Activated T-cell treated with anti-CD3 and anti-CD28 coated beads, Interleukin-2, amount 50 U/mL, for 4 hours (primary cell): Measurements from ENCODE around the gene AADACL2. TPM values are rescaled to one million over a fixed set of nuclear protein-coding genes. Genes with fewer than 3 reads are reported as not detected.
"Not testable (repeated sequence)": the region's sequence is repeated elsewhere in the genome, so short reads cannot be mapped to it uniquely, and the experiment has no call there.

Experiments used
- ATAC-seq, 2 donors: fragments of 200-7000 bp; cut with Tn5 transposase; one replicate each; pipeline ENCODE4 v1.10.0; 2021
- DNase-seq: peaks from one replicate; pipeline ENCODE4 v3.0.0-alpha.2; 2020
- H3K27me3 Mint-ChIP-seq: one replicate; pipeline ENCODE4 v1.8.0; 2021; ENCODE audit warnings: low read depth, mixed read lengths
- H3K36me3 Mint-ChIP-seq: one replicate; pipeline ENCODE4 v1.8.0; 2022; ENCODE audit warnings: mixed read lengths; ENCODE audit not compliant: insufficient read depth
- H3K4me1 Mint-ChIP-seq: one replicate; pipeline ENCODE4 v1.8.0; 2021; ENCODE audit warnings: low read depth, mixed read lengths
- H3K4me3 Mint-ChIP-seq: one replicate; pipeline ENCODE4 v1.8.0; 2021; ENCODE audit warnings: mild to moderate bottlenecking, moderate library complexity, mixed read lengths
- H3K9me3 Mint-ChIP-seq: one replicate; pipeline ENCODE4 v1.8.0; 2021; ENCODE audit warnings: mixed read lengths
- total RNA-seq, 3 donors: library from RNA; stranded (reverse); gene quantifications; one replicate each; pipeline ENCODE4 v1.2.1, GENCODE V29; 2021

Gene AADACL2
- total RNA-seq, 3 donors from 2014 or later, result not detected

DNA sequence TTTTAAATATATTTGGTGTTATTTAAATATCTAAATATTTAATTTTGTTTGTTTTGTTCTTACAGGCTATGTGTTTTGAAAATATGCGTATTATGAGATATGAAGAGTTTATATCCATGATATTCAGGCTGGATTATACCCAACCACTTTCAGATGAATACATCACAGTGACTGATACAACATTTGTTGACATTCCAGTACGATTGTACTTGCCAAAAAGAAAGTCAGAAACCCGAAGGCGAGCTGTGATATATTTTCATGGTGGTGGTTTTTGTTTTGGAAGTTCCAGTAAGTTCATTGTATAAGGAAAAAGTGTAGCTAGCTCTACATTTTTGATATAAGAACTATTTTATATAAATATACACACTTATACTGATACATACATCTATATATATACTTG, 6.9 kb downstream of the AADACL2 start:
- no peaks in the 10 kb centered on the region for H3K36me3 Mint-ChIP-seq
- no peaks in the 10 kb centered on the region for H3K9me3 Mint-ChIP-seq
- no peak overlapping the region for H3K4me3 Mint-ChIP-seq
- H3K4me1 Mint-ChIP-seq, result no peaks in the 10 kb centered on the region
- no peaks in the 10 kb centered on the region for H3K27me3 Mint-ChIP-seq
- no peak for DNase-seq
- no peak for ATAC-seq

DNA sequence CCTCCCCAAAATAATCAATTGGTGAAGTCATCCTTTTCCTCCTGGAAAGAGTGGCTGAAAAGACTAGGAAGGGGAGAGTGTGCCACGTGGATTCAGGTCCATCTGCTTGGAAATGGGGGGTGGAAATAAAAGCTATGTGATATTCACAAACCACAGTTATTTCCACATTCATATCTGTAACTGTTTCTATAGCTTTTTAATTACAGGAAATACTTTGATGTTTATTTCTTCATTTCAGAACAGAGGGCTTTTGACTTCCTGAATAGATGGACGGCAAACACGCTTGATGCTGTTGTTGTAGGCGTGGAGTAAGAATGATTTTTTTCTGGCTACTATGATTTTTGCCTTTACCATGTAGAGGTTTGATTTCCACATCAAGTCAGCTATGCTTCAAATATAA, 10.1 kb downstream of the AADACL2 start:
- no peaks in the 10 kb centered on the region for H3K36me3 Mint-ChIP-seq
- no peak overlapping the region for H3K4me3 Mint-ChIP-seq
- H3K27me3 Mint-ChIP-seq, result no peaks in the 10 kb centered on the region
- DNase-seq, result no peak
- H3K4me1 Mint-ChIP-seq, result no peaks in the 10 kb centered on the region
- H3K9me3 Mint-ChIP-seq, result peaks cover 3% of the 10 kb centered on the region
- no peak for ATAC-seq

DNA sequence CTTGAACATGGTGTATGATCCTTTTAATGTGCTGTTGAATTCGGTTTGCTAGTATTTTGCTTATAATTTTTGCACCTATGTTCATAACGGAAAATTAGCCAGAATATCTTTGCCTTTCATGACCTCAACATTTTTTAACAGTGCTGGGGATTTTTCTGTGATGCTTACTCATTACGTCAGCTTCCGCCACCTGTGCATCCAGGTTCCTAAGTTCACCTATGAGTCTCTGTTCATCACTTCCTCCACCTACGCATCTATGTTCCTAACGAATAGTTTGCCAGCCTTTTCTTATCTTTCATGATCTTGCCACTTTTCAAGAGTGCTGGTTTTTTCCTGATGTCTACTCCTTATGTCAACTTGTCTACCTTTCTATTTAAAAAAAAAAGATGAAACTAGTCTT, 16.5 kb downstream of the AADACL2 start:
- Mint-ChIP-seq H3K27me3 (peaks cover 4% of the 10 kb centered on the region), H3K4me3 (no peak overlapping the region), H3K9me3 (peaks cover 6% of the 10 kb centered on the region), H3K4me1 (no peaks in the 10 kb centered on the region), H3K36me3 (no peaks in the 10 kb centered on the region)
- no peak for ATAC-seq
- no peak for DNase-seq

DNA sequence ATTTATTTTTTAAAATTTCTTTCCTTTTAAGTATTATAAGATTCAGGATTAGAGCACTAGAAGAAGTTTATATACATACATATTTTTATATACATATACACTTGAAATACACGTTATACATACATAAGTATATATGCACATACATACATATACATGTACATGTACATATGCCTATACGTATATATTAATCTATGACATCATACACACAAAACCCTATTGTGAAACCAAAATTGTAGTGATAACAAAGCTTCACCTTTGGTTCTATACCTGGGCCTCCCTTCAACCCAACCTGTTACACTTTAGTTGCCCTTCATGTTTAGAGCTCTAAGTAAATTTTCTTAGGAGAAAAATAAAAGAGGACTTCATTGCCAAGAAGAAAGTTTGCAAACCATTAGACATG, 17.0 kb downstream of the AADACL2 start:
- Mint-ChIP-seq H3K4me1 (no peaks in the 10 kb centered on the region), H3K9me3 (peaks cover 6% of the 10 kb centered on the region), H3K4me3 (no peak overlapping the region), H3K36me3 (no peaks in the 10 kb centered on the region), H3K27me3 (peaks cover 4% of the 10 kb centered on the region)
- no peak for ATAC-seq
- no peak for DNase-seq

DNA sequence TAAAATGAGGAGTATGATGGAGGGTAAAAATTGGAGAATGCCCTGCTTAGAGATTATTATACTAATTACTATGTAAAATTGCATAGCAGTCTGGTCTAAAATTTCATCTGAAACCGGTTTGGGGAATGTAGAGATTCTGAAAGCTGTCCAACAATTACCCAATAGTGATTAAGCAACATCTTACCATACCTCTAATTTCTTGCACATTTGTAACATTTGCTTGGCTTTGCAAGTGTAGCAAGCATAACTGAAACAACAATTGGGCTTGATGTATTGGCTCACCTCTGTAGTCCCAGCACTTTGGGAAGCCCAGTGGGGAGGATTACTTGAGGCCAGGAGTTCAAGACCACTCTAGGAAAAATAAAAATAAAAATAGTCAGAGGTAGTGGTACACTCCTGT, 17.4 kb downstream of the AADACL2 start:
- Mint-ChIP-seq H3K4me1 (no peaks in the 10 kb centered on the region), H3K9me3 (peaks cover 6% of the 10 kb centered on the region), H3K36me3 (no peaks in the 10 kb centered on the region), H3K27me3 (peaks cover 4% of the 10 kb centered on the region), H3K4me3 (no peak overlapping the region)
- ATAC-seq, result no peak
- DNase-seq, result no peak

DNA sequence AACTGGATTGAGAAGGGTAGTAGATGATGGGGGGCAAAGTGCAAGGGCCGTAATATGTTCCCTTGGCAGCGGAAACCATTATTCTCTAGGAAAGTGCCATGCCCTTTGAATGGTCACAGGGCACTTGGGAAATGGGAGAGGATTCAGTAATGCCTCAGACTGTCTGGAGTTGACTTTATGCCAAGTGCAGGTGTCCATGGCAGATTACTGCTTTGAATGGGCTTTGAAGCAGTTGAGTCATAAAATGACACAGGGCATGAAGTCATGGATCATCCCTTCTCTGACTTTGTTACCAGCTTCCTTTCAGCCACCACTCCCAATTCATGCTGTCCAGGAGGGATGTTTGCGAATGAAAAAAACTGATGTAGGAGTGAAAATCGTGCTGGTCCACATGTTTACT, 20.1 kb downstream of the AADACL2 start:
- no peak for DNase-seq
- no peaks in the 10 kb centered on the region for H3K4me1 Mint-ChIP-seq
- ATAC-seq, result no peak
- peaks cover 4% of the 10 kb centered on the region for H3K27me3 Mint-ChIP-seq
- peaks cover 3% of the 10 kb centered on the region for H3K9me3 Mint-ChIP-seq
- no peak overlapping the region for H3K4me3 Mint-ChIP-seq
- no peaks in the 10 kb centered on the region for H3K36me3 Mint-ChIP-seq

DNA sequence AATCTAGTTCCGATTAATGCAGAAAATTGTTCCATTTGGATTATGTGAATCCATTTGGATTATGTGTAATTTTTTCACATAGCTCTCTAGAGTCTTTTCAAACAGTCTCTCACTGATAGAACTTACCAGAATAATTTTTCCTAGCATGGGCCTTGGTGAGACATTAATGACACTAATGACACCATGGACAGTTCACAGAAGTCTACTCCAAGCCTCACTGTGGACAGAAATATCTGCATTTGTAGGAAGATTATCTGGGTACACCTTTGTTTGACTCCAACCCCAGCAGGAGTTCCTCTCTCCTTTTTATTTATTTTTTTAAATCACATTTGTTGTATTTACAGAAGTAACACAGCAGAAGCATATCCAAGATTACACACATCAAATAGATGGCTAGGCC, 27.9 kb downstream of the AADACL2 start:
- no peaks in the 10 kb centered on the region for H3K36me3 Mint-ChIP-seq
- H3K27me3 Mint-ChIP-seq, result no peaks in the 10 kb centered on the region
- no peak for DNase-seq
- no peaks in the 10 kb centered on the region for H3K9me3 Mint-ChIP-seq
- no peak overlapping the region for H3K4me3 Mint-ChIP-seq
- no peaks in the 10 kb centered on the region for H3K4me1 Mint-ChIP-seq
- no peak for ATAC-seq

DNA sequence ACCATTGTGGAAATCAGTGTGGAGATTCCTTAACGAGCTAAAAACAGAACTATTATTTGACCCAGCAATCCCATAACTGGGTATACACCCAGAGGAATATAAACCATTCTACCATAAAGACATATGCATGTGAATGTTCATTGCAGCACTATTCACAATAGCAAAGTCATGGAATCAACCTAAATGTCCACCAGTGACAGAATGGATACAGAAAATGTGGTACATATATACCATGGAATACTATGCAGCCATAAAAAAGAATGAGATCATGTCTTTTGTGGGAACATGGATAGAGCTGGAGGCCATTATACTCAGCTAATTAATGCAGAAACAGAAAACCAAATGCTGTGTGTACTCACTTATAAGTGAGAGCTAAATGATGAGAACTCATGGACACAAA, 31.0 kb downstream of the AADACL2 start:
- H3K4me3 Mint-ChIP-seq, H3K4me1 Mint-ChIP-seq, ATAC-seq, DNase-seq, H3K36me3 Mint-ChIP-seq, H3K9me3 Mint-ChIP-seq, H3K27me3 Mint-ChIP-seq: not testable (repeated sequence)

DNA sequence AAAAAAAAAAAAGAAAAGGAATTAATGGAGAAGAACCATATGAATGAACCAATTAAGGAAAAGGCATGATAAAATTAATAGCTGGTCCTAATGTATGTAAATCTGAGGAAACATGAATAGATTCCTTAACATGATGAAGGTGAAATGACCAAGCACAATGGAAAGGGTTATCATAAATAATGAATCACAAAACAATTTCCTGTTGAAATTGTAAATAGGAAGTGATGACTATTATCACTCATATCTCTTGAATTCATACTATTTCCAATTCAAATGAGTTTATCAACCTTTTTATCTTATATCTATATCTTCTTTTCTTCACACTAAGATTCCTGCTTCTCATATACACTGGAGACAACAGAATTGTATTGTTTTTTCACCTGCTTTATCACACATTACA, 32.0 kb downstream of the AADACL2 start:
- ATAC-seq (no peak), DNase-seq (no peak)
- Mint-ChIP-seq H3K36me3 (no peaks in the 10 kb centered on the region), H3K27me3 (no peaks in the 10 kb centered on the region), H3K4me3 (no peak overlapping the region), H3K9me3 (no peaks in the 10 kb centered on the region), H3K4me1 (no peaks in the 10 kb centered on the region)

DNA sequence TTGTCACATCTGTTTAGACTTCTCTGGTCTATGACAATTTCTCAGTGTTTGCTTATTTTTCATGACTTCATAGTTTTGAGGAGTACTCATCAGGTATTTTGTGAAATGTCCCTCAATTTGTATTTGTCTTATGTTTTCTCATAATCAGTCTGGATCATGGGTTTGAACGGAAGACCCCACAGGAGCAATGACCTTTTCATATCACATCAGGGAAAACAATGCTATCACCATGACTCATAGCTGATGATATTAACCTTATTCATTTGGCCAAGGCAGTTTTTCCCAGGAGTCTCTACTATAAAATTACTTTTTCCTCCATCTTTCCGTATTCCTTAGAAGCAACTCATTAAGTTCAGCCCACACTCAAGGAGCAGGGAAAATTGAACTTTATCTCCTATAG, 32.7 kb downstream of the AADACL2 start:
- ATAC-seq (no peak), DNase-seq (no peak)
- Mint-ChIP-seq H3K4me1 (no peaks in the 10 kb centered on the region), H3K27me3 (no peaks in the 10 kb centered on the region), H3K36me3 (no peaks in the 10 kb centered on the region), H3K9me3 (no peaks in the 10 kb centered on the region), H3K4me3 (no peak overlapping the region)

DNA sequence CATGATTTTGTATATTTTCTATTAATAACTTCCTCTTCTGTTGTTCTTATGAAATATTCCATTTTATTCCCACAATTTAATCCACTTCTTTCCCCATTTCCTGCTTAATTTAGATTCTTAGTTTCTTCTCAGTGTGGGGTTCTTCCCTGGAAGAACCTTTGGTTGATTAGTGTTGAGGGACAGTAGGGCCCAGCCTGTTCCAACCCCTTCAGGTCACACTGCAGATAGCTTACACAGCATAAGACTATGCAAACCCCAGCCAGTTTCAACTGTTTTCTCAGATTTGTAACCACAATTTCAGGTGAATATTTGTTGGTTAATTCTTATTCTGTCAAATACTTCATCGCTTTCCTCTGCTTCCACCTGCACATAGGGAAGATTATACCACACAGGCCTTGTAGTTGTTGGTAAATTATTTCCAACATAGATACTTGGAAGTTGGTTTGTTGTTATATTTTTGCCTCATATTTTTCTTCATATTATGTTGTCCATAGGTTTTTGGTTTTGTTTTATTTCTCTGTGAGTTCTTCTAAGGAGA, 34.7 kb downstream of the AADACL2 start:
- Mint-ChIP-seq H3K4me3 (no peak overlapping the region), H3K9me3 (no peaks in the 10 kb centered on the region), H3K27me3 (no peaks in the 10 kb centered on the region), H3K4me1 (no peaks in the 10 kb centered on the region), H3K36me3 (no peaks in the 10 kb centered on the region)
- DNase-seq (no peak), ATAC-seq (no peak)

DNA sequence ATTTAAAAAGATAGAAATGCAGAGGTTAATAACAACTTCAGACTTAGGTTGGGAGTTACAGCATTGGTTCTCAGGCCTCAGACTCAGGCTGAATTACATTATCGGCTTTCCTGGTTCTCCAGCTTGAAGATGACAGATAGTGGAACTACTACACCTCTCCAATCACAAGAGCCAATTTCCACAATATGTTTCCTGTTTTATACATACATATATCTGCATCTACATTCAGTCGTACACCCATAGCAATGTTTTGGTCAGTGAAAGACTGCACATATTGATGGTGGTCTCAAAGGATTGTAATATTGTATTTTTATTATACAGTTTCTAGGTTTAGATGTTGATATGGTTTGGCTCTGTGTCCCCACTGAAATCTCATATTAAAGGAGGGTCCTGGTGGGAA, 35.4 kb downstream of the AADACL2 start:
- Mint-ChIP-seq H3K27me3 (peaks cover 4% of the 10 kb centered on the region), H3K36me3 (no peaks in the 10 kb centered on the region), H3K4me3 (no peak overlapping the region), H3K4me1 (no peaks in the 10 kb centered on the region), H3K9me3 (no peaks in the 10 kb centered on the region)
- ATAC-seq (no peak), DNase-seq (no peak)

DNA sequence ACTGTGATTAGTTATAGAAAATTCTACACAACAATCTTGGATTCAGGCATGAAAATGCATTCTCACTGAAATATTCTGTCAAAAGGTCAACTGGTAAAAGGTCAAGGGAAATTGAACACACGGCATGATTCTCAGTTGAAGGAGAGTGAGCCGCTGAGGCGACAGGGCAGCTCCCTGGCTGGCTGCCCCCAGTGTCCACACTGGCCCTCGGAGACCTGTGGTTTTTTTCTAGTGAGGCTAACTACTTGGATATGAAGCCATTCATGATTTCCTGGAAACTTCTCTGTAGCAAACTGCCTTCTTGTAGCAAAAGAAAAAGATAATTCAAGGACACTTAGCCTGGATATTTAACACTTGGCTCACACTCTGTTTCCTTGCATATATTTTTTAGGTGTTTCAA, 37.2 kb downstream of the AADACL2 start:
- H3K27me3 Mint-ChIP-seq, result peaks cover 8% of the 10 kb centered on the region
- H3K36me3 Mint-ChIP-seq, result no peaks in the 10 kb centered on the region
- H3K4me1 Mint-ChIP-seq, result no peaks in the 10 kb centered on the region
- no peak overlapping the region for H3K4me3 Mint-ChIP-seq
- ATAC-seq (no peak), DNase-seq (no peak)
- no peaks in the 10 kb centered on the region for H3K9me3 Mint-ChIP-seq

DNA sequence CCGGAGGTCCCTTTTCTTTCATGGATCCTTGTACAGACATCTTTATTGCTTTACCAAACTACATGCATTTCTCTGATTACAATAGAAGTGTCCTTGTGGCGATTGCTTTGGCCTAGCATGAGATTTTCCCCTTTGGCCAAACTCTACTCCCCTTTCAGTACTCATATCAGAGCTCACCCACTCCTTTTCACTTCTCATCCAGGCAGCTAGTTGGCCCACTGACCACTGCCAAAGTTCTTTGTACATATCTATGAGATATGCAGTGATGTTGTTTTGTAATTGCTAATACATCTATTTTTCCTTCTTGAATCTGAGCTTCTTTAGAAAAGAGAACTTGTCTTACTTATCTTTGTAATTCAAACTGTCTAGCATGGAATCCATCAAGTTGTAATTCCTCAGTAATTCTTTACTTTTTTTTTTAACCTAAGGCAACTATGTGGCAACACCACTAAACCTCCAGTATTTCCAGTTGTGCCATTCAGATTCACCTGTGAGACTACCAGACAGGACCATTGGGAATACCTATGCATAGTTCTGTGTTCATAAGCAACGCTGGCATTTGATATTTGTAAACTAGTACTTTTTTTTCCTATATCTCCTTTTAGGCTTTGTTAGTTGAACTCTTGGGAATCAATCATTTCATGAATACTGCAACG, 39.2 kb downstream of the AADACL2 start:
- H3K27me3 Mint-ChIP-seq, result peaks cover 8% of the 10 kb centered on the region
- ATAC-seq (no peak), DNase-seq (no peak)
- H3K4me1 Mint-ChIP-seq, result no peaks in the 10 kb centered on the region
- no peak overlapping the region for H3K4me3 Mint-ChIP-seq
- H3K36me3 Mint-ChIP-seq, result no peaks in the 10 kb centered on the region
- no peaks in the 10 kb centered on the region for H3K9me3 Mint-ChIP-seq

DNA sequence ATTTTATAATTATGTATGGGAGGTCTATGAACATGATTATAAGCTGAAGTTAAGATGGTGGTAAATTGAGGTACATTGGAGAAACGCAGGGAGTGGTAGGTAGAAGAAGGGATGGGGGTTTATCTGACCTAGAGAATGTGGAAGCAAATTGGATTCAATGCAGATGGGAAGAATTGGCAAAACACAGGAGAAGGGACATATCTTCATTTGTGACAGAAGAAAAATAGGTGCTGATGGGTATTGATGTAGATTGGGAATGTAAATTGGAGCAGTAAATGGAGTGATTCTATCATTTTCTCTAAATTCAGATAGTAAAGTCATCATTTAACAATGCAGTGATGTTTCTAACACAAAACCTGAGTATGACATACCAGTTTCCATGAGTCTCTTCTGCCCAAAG, 40.5 kb downstream of the AADACL2 start:
- Mint-ChIP-seq H3K4me3 (no peak overlapping the region), H3K36me3 (no peaks in the 10 kb centered on the region), H3K9me3 (no peaks in the 10 kb centered on the region), H3K27me3 (peaks cover 8% of the 10 kb centered on the region), H3K4me1 (no peaks in the 10 kb centered on the region)
- ATAC-seq, result no peak
- no peak for DNase-seq

DNA sequence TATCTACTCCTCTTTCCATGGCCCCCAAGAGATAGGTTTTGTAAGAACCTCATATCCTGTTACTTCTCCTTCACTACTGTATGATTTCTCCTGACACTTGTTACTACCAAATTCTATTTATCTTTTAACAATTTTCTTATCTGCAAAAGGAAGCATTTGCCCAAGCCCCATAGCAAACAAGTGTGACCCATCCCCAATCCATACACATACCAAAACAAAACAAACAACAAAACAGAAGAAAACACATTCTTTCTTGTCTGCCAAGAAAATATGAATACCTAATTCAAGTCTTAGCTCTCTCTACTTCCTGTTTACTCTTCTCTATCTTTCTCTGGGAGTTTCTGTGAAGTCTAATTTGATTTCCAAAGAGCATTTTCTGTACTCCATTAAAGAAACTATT, 41.2 kb downstream of the AADACL2 start:
- Mint-ChIP-seq H3K9me3 (no peaks in the 10 kb centered on the region), H3K36me3 (no peaks in the 10 kb centered on the region), H3K4me1 (no peaks in the 10 kb centered on the region), H3K27me3 (peaks cover 8% of the 10 kb centered on the region), H3K4me3 (no peak overlapping the region)
- ATAC-seq (no peak), DNase-seq (no peak)
